Activated naive CD4-positive, alpha-beta T cell treated with anti-CD3 and anti-CD28 coated beads, Interleukin-2, amount 50 U/mL, for 24 hours (primary cell): ENCODE results near the gene KIF7.
A peak's percentile ranks its signal among the peaks of the same experiment; 100 is the strongest.
"Not testable (repeated sequence)": the region's sequence is repeated elsewhere in the genome, so short reads cannot be mapped to it uniquely, and the experiment has no call there.

Experiments
- H3K27ac Mint-ChIP-seq: one replicate; pipeline ENCODE4 v1.8.0; 2021; ENCODE audit warnings: mild to moderate bottlenecking, mixed read lengths
- H3K27me3 Mint-ChIP-seq: one replicate; pipeline ENCODE4 v1.8.0; 2021; ENCODE audit warnings: mixed read lengths
- H3K36me3 Mint-ChIP-seq: one replicate; pipeline ENCODE4 v1.8.0; 2021; ENCODE audit warnings: mixed read lengths
- H3K4me1 Mint-ChIP-seq: one replicate; pipeline ENCODE4 v1.8.0; 2021; ENCODE audit warnings: mixed read lengths
- H3K4me3 Mint-ChIP-seq: one replicate; pipeline ENCODE4 v1.8.0; 2021; ENCODE audit warnings: mild to moderate bottlenecking, mixed read lengths
- H3K9me3 Mint-ChIP-seq: one replicate; pipeline ENCODE4 v1.8.0; 2021; ENCODE audit warnings: mixed read lengths

Gene KIF7

GRCh38 chr15:89654847-89655805, at the start of gene KIF7:
TSS of gene KIF7 (minus strand) at chr15:89655467. CDS start at chr15:89652930, 2,537 bp downstream.
- Mint-ChIP-seq H3K36me3 (peaks cover 2% of the 10 kb centered on the region), H3K4me1 (peaks cover 13% of the 10 kb centered on the region), H3K4me3 (peak within 1 kb of the TSS; percentile 79), H3K27ac (no peak within 1 kb of the TSS), H3K9me3 (no peaks in the 10 kb centered on the region), H3K27me3 (peaks cover 29% of the 10 kb centered on the region)

GRCh38 chr15:89704411-89704810, 49.1 kb upstream of the KIF7 start:
- peaks cover 18% of the 10 kb centered on the region for H3K27me3 Mint-ChIP-seq
- H3K4me1 Mint-ChIP-seq = no peaks in the 10 kb centered on the region
- peaks cover 2% of the 10 kb centered on the region for H3K36me3 Mint-ChIP-seq
- H3K27ac Mint-ChIP-seq = no peak overlapping the region
- H3K4me3 Mint-ChIP-seq = no peak overlapping the region
- no peaks in the 10 kb centered on the region for H3K9me3 Mint-ChIP-seq

GRCh38 chr15:89695198-89695597, 39.9 kb upstream of the KIF7 start:
- Mint-ChIP-seq H3K4me1 (peaks cover 5% of the 10 kb centered on the region), H3K27me3 (peaks cover 5% of the 10 kb centered on the region), H3K36me3 (no peaks in the 10 kb centered on the region), H3K9me3 (no peaks in the 10 kb centered on the region), H3K4me3 (no peak overlapping the region), H3K27ac (no peak overlapping the region)

- H3K9me3 Mint-ChIP-seq = no peaks in the 10 kb centered on the region
- H3K27ac Mint-ChIP-seq = no peak overlapping the region
- H3K4me1 Mint-ChIP-seq = peaks cover 14% of the 10 kb centered on the region
- no peak overlapping the region for H3K4me3 Mint-ChIP-seq
- H3K36me3 Mint-ChIP-seq = no peaks in the 10 kb centered on the region
- no peaks in the 10 kb centered on the region for H3K27me3 Mint-ChIP-seq
Observed at GRCh38 chr15:89693696-89694095, 38.4 kb upstream of the KIF7 start.

- no peak overlapping the region for H3K4me3 Mint-ChIP-seq
- H3K9me3 Mint-ChIP-seq = no peaks in the 10 kb centered on the region
- peaks cover 14% of the 10 kb centered on the region for H3K4me1 Mint-ChIP-seq
- H3K27ac Mint-ChIP-seq = no peak overlapping the region
- H3K27me3 Mint-ChIP-seq = no peaks in the 10 kb centered on the region
- no peaks in the 10 kb centered on the region for H3K36me3 Mint-ChIP-seq
Observed at GRCh38 chr15:89693091-89693490, 37.8 kb upstream of the KIF7 start.

GRCh38 chr15:89690276-89691218, 35.3 kb upstream of the KIF7 start, which contains the start of the genes PEX11A and WDR93:
TSS of gene PEX11A (minus strand) at chr15:89690754. CDS start at chr15:89690632, 122 bp downstream.
TSS of gene WDR93 (plus strand) at chr15:89690811. CDS start at chr15:89701747, 10,936 bp downstream.
- H3K27ac Mint-ChIP-seq = peak within 1 kb of the TSS; percentile 72
- H3K4me1 Mint-ChIP-seq = peaks cover 14% of the 10 kb centered on the region
- no peaks in the 10 kb centered on the region for H3K27me3 Mint-ChIP-seq
- peaks cover 1% of the 10 kb centered on the region for H3K36me3 Mint-ChIP-seq
- peak within 1 kb of the TSS; percentile 87 for H3K4me3 Mint-ChIP-seq
- H3K9me3 Mint-ChIP-seq = no peaks in the 10 kb centered on the region

- H3K4me3 Mint-ChIP-seq = peak overlapping the region; percentile 87
- peaks cover 14% of the 10 kb centered on the region for H3K4me1 Mint-ChIP-seq
- not testable (repeated sequence) for H3K36me3 Mint-ChIP-seq, H3K27ac Mint-ChIP-seq, H3K27me3 Mint-ChIP-seq, H3K9me3 Mint-ChIP-seq
Observed at GRCh38 chr15:89689930-89690275, 34.6 kb upstream of the KIF7 start.

- no peaks in the 10 kb centered on the region for H3K27me3 Mint-ChIP-seq
- H3K9me3 Mint-ChIP-seq = no peaks in the 10 kb centered on the region
- no peak overlapping the region for H3K4me3 Mint-ChIP-seq
- peaks cover 8% of the 10 kb centered on the region for H3K36me3 Mint-ChIP-seq
- no peak overlapping the region for H3K27ac Mint-ChIP-seq
- peaks cover 14% of the 10 kb centered on the region for H3K4me1 Mint-ChIP-seq
Observed at GRCh38 chr15:89686522-89686921, 31.3 kb upstream of the KIF7 start.

GRCh38 chr15:89685995-89686394, 30.7 kb upstream of the KIF7 start:
- peaks cover 8% of the 10 kb centered on the region for H3K36me3 Mint-ChIP-seq
- H3K27ac Mint-ChIP-seq = no peak overlapping the region
- no peaks in the 10 kb centered on the region for H3K9me3 Mint-ChIP-seq
- no peak overlapping the region for H3K4me3 Mint-ChIP-seq
- H3K4me1 Mint-ChIP-seq = peaks cover 12% of the 10 kb centered on the region
- no peaks in the 10 kb centered on the region for H3K27me3 Mint-ChIP-seq

GRCh38 chr15:89681146-89681545, 25.9 kb upstream of the KIF7 start:
- Mint-ChIP-seq H3K4me1 (no peaks in the 10 kb centered on the region), H3K4me3 (no peak overlapping the region), H3K27me3 (no peaks in the 10 kb centered on the region), H3K36me3 (peaks cover 10% of the 10 kb centered on the region), H3K27ac (no peak overlapping the region), H3K9me3 (no peaks in the 10 kb centered on the region)

GRCh38 chr15:89680282-89680873, 25.1 kb upstream of the KIF7 start:
- H3K36me3 Mint-ChIP-seq = peaks cover 7% of the 10 kb centered on the region
- H3K9me3 Mint-ChIP-seq = no peaks in the 10 kb centered on the region
- no peak overlapping the region for H3K4me3 Mint-ChIP-seq
- no peaks in the 10 kb centered on the region for H3K4me1 Mint-ChIP-seq
- no peaks in the 10 kb centered on the region for H3K27me3 Mint-ChIP-seq
- no peak overlapping the region for H3K27ac Mint-ChIP-seq

- no peak within 1 kb of the TSS for H3K4me3 Mint-ChIP-seq
- H3K36me3 Mint-ChIP-seq = peaks cover 6% of the 10 kb centered on the region
- H3K27ac Mint-ChIP-seq = no peak within 1 kb of the TSS
- H3K27me3 Mint-ChIP-seq = no peaks in the 10 kb centered on the region
- no peaks in the 10 kb centered on the region for H3K9me3 Mint-ChIP-seq
- H3K4me1 Mint-ChIP-seq = no peaks in the 10 kb centered on the region
Observed at GRCh38 chr15:89679212-89679611, 23.9 kb upstream of the KIF7 start, which contains the start of gene PLIN1. TSS of gene PLIN1 (minus strand) at chr15:89679367. CDS start at chr15:89677489, 1,878 bp downstream.

GRCh38 chr15:89677381-89677780, 22.1 kb upstream of the KIF7 start:
- Mint-ChIP-seq H3K4me3 (no peak overlapping the region), H3K9me3 (no peaks in the 10 kb centered on the region), H3K4me1 (no peaks in the 10 kb centered on the region), H3K27ac (no peak overlapping the region), H3K36me3 (peaks cover 5% of the 10 kb centered on the region), H3K27me3 (no peaks in the 10 kb centered on the region)

GRCh38 chr15:89675606-89676005, 20.3 kb upstream of the KIF7 start:
- Mint-ChIP-seq H3K36me3 (peaks cover 5% of the 10 kb centered on the region), H3K4me1 (no peaks in the 10 kb centered on the region), H3K27ac (no peak overlapping the region), H3K9me3 (no peaks in the 10 kb centered on the region), H3K4me3 (no peak overlapping the region), H3K27me3 (no peaks in the 10 kb centered on the region)

- Mint-ChIP-seq H3K9me3 (no peaks in the 10 kb centered on the region), H3K27me3 (no peaks in the 10 kb centered on the region)
Observed at GRCh38 chr15:89674526-89674925, 19.3 kb upstream of the KIF7 start.

More at GRCh38 chr15:89674526-89674925, 19.3 kb upstream of the KIF7 start:
- no peaks in the 10 kb centered on the region for H3K4me1 Mint-ChIP-seq
- H3K36me3 Mint-ChIP-seq = peaks cover 3% of the 10 kb centered on the region
- no peak overlapping the region for H3K27ac Mint-ChIP-seq
- H3K4me3 Mint-ChIP-seq = no peak overlapping the region
